Duodenal mucosa (tissue), 2 donors: Measurements from ENCODE around the gene HOXB9.
A peak's percentile ranks its signal among the peaks of the same experiment; 100 is the strongest.

ENCODE experiments used
- H3K27ac ChIP-seq: one replicate; pipeline ENCODE4 v1.7.0; 2013; ENCODE audit warnings: low read depth, low read length
- H3K27me3 ChIP-seq, 2 donors: one replicate each; pipeline ENCODE4 v1.7.0; 2013; ENCODE audit warnings: low read length in 2 of 2, control low read depth in 1 of 2; ENCODE audit not compliant: insufficient read depth in 2 of 2, control insufficient read depth in 1 of 2
- H3K36me3 ChIP-seq, 2 donors: one replicate each; pipeline ENCODE4 v1.7.0; 2013; ENCODE audit warnings: low read length in 2 of 2, control low read depth in 1 of 2; ENCODE audit not compliant: insufficient read depth in 2 of 2, control insufficient read depth in 1 of 2
- H3K4me1 ChIP-seq, 2 donors: one replicate each; pipeline ENCODE4 v1.7.0; 2013; ENCODE audit warnings: low read length in 2 of 2, control low read depth in 1 of 2; ENCODE audit not compliant: insufficient read depth in 2 of 2, control insufficient read depth in 1 of 2
- H3K4me3 ChIP-seq, 2 donors: one replicate each; pipeline ENCODE4 v1.7.0; 2013; ENCODE audit warnings: low read length in 2 of 2, low read depth in 1 of 2
- H3K9ac ChIP-seq, 2 donors: one replicate each; pipeline ENCODE4 v1.7.0; 2013; ENCODE audit warnings: low read length in 2 of 2, low read depth in 1 of 2
- H3K9me3 ChIP-seq, 2 donors: one replicate each; pipeline ENCODE4 v1.7.0; 2013; ENCODE audit warnings: low read length in 2 of 2, control low read depth in 1 of 2; ENCODE audit not compliant: control insufficient read depth in 1 of 2

HOXB9 gene

DNA sequence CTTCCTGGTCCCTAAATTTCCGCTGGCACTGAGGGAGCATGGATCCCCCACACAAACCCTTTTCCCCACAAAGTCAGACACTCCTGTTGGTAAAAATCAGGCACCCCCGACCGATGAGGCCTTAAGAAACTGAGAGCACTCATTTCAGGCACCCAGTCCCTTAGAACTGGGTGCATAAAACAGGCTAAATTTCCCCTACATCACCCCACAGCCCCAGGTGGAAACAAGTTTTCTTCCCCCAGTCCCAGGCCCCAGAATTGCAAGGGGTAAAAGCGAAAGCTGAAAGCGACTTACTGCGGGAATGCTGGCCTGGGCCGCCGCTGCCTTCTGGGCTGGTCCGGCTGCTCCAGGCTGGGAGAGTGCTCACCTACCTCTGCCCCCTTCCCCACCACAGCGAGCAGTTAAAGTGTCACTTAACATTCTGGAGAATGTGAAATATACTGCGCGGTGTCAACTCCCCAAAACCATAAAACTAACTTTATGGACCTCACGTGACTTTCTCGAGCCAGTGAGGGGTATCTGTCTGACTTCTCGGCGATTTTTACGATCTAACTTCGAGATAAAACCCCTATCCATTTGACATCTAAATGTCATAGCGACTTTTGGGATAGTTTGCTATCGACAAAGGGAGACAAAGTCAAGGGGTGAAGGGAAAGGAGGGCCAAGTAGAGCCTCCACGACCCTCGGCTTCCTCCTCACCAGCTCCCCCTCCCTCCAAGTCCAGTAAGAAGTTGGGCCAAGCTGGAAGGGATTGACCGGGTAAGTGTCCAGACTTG lies 36.1 kb downstream of the HOXB9 start, which contains the start of gene HOXB3:
HOXB3 (minus strand) TSS at position 411 of the 776 bp plus-strand sequence. CDS start 37,767 bp downstream, outside the sequence.
- peaks cover 83 to 92% of the 10 kb centered on the region in 2 donors for H3K27me3 ChIP-seq

DNA sequence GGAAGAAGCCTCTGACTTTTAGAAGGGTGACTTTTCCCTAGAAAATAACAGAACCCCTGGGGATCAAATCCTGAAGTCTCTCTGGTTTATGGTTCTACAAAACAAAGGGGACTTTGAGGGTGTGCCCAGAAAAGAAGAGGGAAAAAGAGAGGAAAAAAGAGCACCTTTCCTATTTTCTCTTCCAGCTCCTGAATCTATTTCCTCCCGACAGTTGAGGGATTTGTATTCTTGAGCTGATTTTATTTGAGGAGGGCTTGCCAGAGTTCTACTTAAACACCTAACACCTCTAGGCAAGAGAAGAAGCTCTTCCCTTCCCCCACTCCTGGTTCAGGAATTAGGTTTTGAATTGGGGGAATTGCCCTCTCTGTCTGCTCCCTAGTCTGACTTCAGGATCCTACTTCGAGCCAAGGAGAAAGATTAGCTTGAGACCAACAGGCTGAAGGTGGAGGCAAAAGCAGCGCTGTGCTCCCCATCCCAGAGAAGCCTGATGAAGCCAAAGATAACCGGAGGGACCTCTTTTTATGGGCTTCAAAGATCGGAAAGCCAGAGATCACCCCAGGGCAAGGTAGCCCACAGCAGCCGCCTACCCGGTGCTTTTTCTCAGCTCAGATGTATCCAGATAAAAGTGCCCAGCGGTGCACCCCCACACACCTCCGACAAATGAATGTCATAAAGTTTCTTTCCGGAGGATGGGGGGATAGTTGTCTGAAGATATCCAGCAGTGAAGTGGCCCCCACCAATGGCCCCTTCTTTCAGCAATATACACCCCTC lies 36.9 kb downstream of the HOXB9 start:
- peaks cover 78 to 90% of the 10 kb centered on the region in 2 donors for H3K27me3 ChIP-seq
- no peaks in the 10 kb centered on the region for H3K36me3 ChIP-seq
- H3K4me1 ChIP-seq = peaks cover 6 to 8% of the 10 kb centered on the region in 2 donors
- peak overlapping the region; percentile 43 to 50 for H3K4me3 ChIP-seq
- peak overlapping the region; percentile 65 for H3K27ac ChIP-seq
- H3K9me3 ChIP-seq = no peaks in the 10 kb centered on the region
- H3K9ac ChIP-seq = peak overlapping the region; percentile 32 to 39

More for the DNA sequence above, 36.1 kb downstream of the HOXB9 start, which contains the start of gene HOXB3:
- no peaks in the 10 kb centered on the region for H3K36me3 ChIP-seq
- peaks cover 8% of the 10 kb centered on the region in 2 donors for H3K4me1 ChIP-seq
- peak within 1 kb of the TSS; percentile 43 to 50 for H3K4me3 ChIP-seq
- H3K27ac ChIP-seq = peak within 1 kb of the TSS; percentile 65
- peak within 1 kb of the TSS; percentile 32 to 39 for H3K9ac ChIP-seq
- no peaks in the 10 kb centered on the region for H3K9me3 ChIP-seq

DNA sequence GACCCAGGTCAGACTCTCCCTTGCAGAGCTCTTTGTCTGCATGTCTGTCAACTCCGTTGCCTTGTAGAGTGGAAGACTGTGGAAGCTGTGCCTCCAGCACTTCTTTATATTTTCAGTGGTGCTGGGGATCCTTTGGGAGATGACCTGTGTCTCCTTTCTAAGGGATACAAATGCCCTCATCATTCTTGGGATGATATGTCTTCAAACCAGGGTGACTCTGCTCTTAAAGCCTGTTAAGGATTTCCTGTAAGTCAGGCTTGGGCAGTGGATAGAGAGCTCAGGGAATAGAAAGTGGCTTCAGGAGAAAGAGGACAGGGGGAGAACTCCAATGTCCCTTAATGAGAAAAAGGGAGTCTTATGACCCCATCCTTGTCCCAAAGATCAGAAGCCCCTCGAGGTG lies 37.6 kb downstream of the HOXB9 start:
- Histone ChIP-seq H3K4me3 (peak overlapping the region in 1 of 2 donors; percentile 30), H3K27me3 (peaks cover 76 to 92% of the 10 kb centered on the region in 2 donors), H3K4me1 (peaks cover 7 to 8% of the 10 kb centered on the region in 2 donors), H3K9ac (peak overlapping the region in 1 of 2 donors; percentile 44), H3K36me3 (no peaks in the 10 kb centered on the region), H3K9me3 (no peaks in the 10 kb centered on the region), H3K27ac (peak overlapping the region; percentile 64)

DNA sequence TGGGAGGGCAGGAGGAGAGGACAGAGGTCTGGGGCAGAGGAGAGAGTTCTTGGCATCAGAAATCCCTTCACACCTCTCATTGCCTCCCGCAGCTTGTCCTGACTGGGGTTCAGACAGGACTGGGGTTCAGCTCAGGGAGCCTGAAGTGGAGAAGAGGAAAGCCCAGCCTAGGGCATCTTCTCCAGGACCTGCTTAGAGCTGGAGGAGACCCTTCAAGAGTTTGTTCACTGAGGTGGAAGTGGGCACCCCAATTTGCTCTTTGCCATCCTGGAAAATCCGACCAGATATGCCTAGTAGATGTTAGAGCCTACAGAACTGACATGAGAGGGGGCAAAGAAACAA lies 38.1 kb downstream of the HOXB9 start:
- H3K27me3 ChIP-seq = peaks cover 75 to 92% of the 10 kb centered on the region in 2 donors
- no peak overlapping the region for H3K4me3 ChIP-seq
- peak overlapping the region in 1 of 2 donors; percentile 44 for H3K9ac ChIP-seq
- H3K4me1 ChIP-seq = peaks cover 8 to 12% of the 10 kb centered on the region in 2 donors
- H3K27ac ChIP-seq = peak overlapping the region; percentile 64
- H3K36me3 ChIP-seq = no peaks in the 10 kb centered on the region
- no peaks in the 10 kb centered on the region for H3K9me3 ChIP-seq

DNA sequence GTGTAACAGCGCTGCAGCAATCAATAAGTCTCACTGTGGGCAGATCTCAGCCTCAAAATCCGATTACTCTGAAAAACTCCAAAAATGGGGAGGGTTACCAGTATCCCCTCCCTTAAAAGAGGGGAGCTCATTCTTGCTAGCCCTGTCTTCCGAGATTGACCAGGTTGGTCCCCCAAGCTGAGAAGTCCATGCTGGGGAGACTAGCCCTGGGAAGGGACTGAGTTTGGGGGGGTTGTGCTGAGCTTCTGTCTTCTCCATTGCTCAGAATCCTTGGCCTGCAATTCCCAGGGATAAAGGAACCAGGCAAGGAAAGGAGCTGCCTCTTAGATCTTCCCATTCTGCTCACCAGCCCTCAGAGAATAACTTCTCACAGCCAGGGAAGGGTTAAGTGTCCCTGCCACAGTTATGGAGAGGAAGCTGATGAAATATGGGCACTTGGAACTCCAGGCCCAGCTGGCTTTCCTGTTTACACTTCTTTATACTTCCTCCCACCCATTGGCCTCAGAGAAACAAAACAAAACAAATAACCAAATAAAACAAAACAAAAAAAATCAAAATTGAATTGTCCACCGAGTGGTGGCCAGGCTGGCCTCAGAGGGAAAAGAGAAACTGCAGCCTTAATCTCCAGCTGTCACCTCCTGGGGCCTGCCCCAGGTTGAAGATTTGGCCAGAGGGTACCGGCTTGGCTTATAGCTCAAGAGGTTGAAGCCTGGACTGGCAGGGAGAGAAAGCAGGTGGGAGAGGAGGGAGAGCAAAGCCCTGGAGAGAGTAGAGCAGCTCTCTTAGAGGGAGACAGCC lies 38.7 kb downstream of the HOXB9 start:
- H3K27me3 ChIP-seq = peaks cover 75 to 94% of the 10 kb centered on the region in 2 donors
- H3K27ac ChIP-seq = peak overlapping the region; percentile 64
- H3K9me3 ChIP-seq = no peaks in the 10 kb centered on the region
- no peaks in the 10 kb centered on the region for H3K36me3 ChIP-seq
- peak overlapping the region in 1 of 2 donors; percentile 32 for H3K4me3 ChIP-seq
- H3K4me1 ChIP-seq = peaks cover 8 to 12% of the 10 kb centered on the region in 2 donors
- H3K9ac ChIP-seq = peak overlapping the region; percentile 50 to 55

DNA sequence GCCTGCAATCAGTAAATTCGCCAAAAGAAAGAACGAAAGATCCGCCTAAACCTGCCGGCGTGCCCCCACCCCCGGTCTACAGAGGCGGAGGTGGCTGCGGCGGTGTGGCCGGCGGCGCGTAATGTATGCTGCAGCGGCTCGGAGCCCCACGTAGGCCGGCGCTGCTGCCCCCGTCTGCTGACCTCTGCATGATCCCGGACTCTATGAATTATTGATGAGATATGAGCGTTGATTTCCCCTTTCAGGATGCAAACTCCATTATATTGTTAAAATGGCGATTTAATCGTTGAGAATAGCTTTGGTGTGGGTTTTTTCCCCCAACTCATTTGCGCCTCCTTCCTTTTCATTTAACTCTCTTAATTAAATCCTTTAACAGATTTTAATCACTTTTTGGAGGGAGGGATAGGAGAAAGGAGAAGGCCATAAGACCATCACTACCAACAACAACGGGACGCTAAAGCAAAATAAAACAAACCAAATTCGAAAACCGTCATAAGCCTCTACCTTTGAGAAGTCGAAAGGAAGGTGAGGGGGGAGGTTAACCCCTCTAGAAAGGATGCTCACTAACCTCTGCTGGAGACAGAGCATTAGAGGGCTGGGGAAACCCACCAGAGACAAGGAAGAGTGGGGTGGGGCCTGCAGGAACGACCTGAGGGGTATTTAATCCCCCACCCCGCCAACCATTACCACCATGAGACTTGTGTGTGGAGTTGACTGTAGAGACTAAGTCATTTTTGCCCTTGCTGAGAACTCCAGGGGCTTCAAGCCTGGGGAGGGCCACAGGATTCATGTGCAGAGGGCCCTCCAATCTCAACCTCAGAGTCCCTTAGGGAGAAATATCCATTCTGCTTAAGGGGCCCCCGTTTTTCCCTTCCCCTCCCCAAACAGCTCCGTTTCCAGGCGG lies 39.6 kb downstream of the HOXB9 start:
- Histone ChIP-seq H3K36me3 (no peaks in the 10 kb centered on the region), H3K4me1 (peaks cover 8 to 12% of the 10 kb centered on the region in 2 donors), H3K27ac (peak overlapping the region; percentile 64), H3K9me3 (no peaks in the 10 kb centered on the region), H3K27me3 (peaks cover 74 to 96% of the 10 kb centered on the region in 2 donors), H3K4me3 (peak overlapping the region; percentile 69 to 81), H3K9ac (peak overlapping the region; percentile 50 to 55)

DNA sequence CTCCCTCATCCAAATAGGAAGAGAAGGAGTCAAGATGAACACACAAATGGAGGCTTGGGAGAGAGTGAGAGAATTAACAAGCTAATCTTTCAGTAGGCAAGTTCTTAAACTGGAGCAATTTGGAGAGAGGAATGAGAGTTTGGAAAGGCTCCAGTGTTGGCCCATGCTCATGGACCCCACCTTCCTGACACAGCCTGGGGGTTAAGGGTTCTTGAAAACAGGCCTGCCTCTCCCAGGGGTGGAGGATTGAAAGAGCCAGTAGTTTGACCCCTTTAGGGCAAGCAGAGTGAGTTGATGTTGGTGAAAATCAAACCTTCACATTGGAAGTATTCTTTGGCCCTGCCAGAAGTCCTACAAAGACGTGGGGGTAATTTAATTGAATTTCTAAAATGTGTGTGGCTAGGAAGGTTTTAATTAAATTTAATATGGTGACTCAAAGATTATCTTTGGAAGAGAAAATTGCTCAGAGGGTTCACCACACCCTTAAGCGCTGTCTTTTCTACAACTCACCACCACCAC lies 41.9 kb downstream of the HOXB9 start:
- Histone ChIP-seq H3K27me3 (peaks cover 69 to 94% of the 10 kb centered on the region in 2 donors), H3K9me3 (no peaks in the 10 kb centered on the region), H3K9ac (no peak overlapping the region), H3K4me1 (peaks cover 8 to 12% of the 10 kb centered on the region in 2 donors), H3K27ac (peak overlapping the region; percentile 30), H3K36me3 (no peaks in the 10 kb centered on the region), H3K4me3 (no peak overlapping the region)

DNA sequence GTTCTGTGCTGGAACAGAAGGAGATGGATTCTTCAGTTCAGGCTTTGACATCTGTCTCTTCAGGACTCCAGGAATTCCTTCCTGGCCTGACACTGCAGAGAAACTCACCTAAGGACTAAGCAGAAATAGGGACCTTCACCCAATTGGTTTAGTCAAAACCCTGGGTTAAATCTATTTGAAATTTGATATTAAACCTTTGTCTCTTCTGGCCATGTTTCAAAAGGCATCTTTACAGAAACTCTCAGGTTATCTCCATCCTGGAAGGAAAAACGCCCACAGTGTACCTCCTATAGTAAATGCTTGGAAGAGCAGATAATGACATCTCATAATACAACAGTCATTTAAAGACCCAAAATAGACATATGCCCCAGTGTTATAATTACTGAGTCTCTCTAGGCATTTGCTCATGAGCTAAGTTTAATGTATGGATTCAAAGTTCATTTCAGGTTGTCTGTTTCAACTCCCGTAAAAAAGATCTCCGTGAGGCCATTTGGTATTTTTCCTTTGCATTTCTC lies 42.4 kb downstream of the HOXB9 start:
- Histone ChIP-seq H3K36me3 (no peaks in the 10 kb centered on the region), H3K9me3 (no peaks in the 10 kb centered on the region), H3K27me3 (peaks cover 70 to 94% of the 10 kb centered on the region in 2 donors), H3K27ac (no peak overlapping the region), H3K4me1 (peaks cover 8 to 16% of the 10 kb centered on the region in 2 donors), H3K4me3 (no peak overlapping the region), H3K9ac (no peak overlapping the region)

DNA sequence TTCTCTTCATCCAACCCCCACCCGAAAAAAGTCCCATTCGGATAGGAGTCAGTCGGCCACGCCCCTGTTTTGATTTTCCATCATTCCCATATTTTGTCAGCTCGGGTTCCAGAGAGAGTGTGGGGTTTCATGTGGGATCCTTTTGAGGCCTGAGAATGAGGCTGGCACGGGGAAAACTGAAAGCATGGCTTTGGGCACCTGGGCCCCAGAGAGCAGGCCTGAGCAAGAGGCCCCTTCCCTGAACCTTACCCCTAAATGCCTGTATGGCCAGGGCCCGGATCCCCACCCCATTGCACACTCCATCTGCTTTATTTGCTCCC lies 43.4 kb downstream of the HOXB9 start:
- no peaks in the 10 kb centered on the region for H3K9me3 ChIP-seq
- H3K36me3 ChIP-seq = no peaks in the 10 kb centered on the region
- peak overlapping the region; percentile 87 for H3K27ac ChIP-seq
- H3K4me3 ChIP-seq = no peak overlapping the region
- peaks cover 61 to 87% of the 10 kb centered on the region in 2 donors for H3K27me3 ChIP-seq
- no peak overlapping the region for H3K9ac ChIP-seq
- H3K4me1 ChIP-seq = peaks cover 8 to 17% of the 10 kb centered on the region in 2 donors
